EL (cell line): Measurements from ENCODE around the gene HMGA1.
"Not testable (repeated sequence)": the region's sequence is repeated elsewhere in the genome, so short reads cannot be mapped to it uniquely, and the experiment has no call there.

Source experiments
- DNase-seq: peaks from one replicate; pipeline ENCODE4 v3.0.0-alpha.2; 2016

HMGA1 gene

DNA sequence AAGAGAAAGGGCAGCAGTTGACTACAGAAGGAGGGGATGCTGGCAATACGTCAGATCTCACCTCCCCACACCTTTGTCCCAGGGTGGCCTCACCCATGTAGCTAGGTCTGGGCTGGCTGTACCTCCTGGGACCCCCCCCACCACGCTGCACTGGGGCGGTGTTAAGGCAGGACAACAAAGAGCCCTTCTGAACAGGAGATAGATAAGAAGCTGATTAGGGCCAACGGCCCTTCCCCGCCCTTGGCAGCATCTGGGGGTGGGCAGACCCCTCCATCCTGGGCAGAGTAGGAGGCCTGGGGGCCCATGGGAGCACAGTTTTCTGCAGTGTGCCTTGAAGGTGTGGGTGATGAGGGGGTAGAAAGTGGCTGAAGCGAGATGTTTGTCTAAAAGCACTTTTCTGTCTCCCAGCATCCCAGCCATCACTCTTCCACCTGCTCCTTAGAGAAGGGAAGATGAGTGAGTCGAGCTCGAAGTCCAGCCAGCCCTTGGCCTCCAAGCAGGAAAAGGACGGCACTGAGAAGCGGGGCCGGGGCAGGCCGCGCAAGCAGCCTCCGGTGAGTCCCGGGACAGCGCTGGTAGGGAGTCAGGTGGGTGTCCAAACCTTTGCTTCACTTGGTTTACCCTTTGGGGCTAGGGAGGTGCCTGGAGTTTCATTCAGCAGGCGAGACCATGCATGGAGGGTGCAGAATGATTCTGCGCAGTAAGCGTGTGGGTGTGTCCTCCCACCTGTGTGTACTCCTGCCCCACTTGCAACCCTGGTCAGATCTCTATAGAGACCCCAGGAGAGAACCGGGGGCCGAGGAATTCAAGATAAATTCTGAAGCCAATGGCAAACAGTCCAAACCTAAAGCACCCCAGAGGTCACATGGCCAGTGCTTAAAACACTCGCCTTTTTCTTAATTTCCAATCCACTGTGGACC is 3.9 kb downstream of the HMGA1 start:
- DNase-seq: no peak

DNA sequence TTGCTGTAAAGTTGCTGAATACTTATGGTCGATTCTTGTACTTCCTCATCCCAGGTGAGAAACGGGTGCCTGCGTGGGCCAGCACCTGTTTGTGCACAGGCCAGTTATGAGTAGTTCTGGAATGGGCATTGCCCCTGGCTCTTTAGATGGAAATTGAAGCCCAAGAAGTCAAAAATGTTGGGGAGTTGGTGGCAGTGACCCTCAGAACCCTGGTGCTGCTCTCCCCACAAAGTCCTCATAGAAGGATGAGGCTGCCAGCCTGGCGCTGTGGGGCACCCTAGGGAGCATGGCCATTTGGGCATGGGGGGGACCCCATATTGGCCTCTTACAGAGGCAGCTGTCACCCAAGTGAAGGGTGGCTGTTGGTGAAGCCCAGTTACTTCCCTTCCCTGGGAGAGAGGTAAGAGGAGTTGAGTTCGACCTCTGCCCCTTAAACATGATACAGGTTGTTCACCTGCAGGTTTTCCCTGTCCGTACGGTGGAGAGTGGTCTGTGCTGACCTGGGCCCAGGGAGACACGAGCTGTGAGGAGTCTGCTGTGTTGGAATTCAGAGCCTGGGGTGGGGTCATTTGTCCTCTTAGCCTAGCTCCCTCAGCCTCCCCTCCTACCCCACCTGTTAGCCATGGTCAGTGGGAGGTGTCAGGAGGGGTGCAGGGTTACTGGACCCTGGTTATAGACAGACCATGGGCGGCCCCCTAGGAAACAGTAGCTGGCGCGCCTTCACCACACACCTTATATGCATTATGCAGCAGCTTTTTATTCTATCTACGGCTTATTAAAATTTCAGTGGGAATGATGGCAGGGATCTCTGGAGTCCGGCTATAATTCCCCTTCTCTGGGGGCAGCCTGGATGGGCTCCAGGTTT is 4.9 kb downstream of the HMGA1 start:
- DNase-seq: no peak

GRCh38 chr6:34242252-34243130 is 5.8 kb downstream of the HMGA1 start:
- DNase-seq: peak; percentile 46

GRCh38 chr6:34243131-34243771 is 6.6 kb downstream of the HMGA1 start:
- DNase-seq: peak; percentile 68

- peak; percentile 97 for DNase-seq
These were observed 7.5 kb downstream of the HMGA1 start for GRCh38 chr6:34243901-34244884.

- DNase-seq: not testable (repeated sequence)
These were observed 8.5 kb downstream of the HMGA1 start for GRCh38 chr6:34245032-34245760.

DNA sequence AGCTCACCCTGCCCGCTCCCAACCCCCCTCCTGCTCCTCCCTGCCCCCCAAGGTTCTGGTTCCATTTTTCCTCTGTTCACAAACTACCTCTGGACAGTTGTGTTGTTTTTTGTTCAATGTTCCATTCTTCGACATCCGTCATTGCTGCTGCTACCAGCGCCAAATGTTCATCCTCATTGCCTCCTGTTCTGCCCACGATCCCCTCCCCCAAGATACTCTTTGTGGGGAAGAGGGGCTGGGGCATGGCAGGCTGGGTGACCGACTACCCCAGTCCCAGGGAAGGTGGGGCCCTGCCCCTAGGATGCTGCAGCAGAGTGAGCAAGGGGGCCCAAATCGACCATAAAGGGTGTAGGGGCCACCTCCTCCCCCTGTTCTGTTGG is 9.1 kb downstream of the HMGA1 start:
- DNase-seq: not testable (repeated sequence)

GRCh38 chr6:34246249-34246562 is 9.5 kb downstream of the HMGA1 start:
- DNase-seq: no peak

DNA sequence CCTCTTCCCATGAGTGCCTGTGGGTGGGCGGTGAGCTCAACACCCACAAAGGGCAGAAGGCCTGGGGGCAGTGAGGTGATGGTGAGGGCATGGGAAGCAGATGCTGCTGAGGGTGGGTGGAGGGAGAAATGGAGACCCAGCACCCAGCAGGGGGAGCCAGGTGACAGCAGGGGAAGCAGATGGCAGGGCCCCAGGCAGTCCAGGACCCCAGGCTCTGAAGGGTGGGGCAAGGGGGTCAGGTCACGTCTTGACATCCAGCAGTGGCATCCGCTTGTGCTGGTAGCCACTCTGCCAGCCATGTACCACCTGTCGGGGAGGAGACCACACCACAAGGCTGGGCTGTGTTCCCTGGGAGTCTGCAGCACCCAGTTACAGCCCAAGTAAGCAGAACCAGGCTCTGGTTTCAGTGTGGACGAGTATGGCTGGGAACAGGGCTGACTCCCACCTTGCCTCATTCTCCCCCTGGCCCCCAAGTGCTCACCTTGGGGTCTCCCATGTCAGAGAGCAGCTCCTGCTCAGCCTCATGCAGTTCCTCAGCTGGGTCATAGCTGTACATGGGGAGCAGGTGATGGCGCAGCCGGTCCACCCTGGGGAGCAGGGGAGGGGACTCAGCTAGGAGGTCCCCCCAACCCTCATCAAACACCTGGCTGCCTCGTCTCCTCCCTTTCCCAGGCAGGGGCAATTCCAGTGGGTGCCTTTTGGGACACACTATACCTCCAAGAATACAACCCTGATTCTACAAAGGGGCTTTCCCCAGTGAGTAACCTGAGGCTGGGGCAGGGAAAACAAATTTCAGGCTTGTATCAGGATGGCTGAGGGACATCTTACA is 10.1 kb downstream of the HMGA1 start:
- peak; percentile 69 for DNase-seq

GRCh38 chr6:34247481-34248197 is 11.0 kb downstream of the HMGA1 start:
- no peak for DNase-seq

- DNase-seq: peak; percentile 58
These were observed 11.6 kb downstream of the HMGA1 start for GRCh38 chr6:34248198-34248726.

- DNase-seq: peak; percentile 96
These were observed 12.2 kb downstream of the HMGA1 start, which contains the start of gene SMIM29 for GRCh38 chr6:34248727-34249468. Gene SMIM29 (minus strand): TSS chr6:34249006. CDS start chr6:34247791, 1,215 bp downstream.

- DNase-seq: no peak
These were observed 13.0 kb downstream of the HMGA1 start for GRCh38 chr6:34249469-34250261.

- not testable (repeated sequence) for DNase-seq
These were observed 15.7 kb downstream of the HMGA1 start for GRCh38 chr6:34252395-34252794.

- DNase-seq: no peak
These were observed 22.9 kb downstream of the HMGA1 start for GRCh38 chr6:34259529-34260069.

DNA sequence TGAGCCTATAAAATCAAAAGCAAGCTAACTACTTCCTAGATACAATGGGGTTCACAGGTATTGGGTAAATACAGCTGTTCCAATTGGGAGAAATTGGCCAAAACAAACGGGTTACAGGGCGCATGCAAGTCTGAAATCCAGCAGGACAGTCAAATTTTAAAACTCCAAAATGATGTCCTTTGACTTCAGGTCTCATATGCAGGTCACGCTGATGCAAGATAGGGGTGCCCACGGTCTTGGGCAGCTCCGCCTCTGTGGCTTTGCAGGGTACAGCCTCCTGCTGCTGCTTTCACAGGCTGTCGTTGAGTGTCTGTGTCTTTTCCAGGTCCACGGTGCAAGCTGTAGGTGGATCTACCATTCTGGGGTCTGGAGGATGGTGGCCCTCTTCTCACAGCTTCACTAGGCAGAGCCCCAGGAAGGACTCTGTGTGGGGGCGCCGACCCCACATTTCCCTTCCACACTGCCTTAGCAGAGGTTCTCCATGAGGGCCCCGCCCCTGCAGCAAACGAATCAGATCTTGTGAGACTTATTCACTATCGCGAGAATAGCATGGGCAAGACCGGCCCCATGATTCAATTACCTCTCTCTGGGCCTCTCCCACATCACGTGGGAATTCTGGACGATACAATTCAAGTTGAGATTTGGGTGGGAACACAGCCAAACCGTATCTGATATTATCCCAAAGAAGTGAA is 24.0 kb downstream of the HMGA1 start:
- no peak for DNase-seq
